SK-N-MC (cell line): ENCODE results near the gene EVX1.

Experiments used
- DNase-seq: peaks from one replicate; pipeline ENCODE4 v3.0.0-alpha.2; 2011; ENCODE audit warnings: low read depth, low spot score
- H3K27ac ChIP-seq: fragments of 200-600 bp; sonication (generic); 2 replicates; pipeline ENCODE4 v1.5.1; 2016; ENCODE audit warnings: mixed run types
- H3K36me3 ChIP-seq: fragments of 200-600 bp; sonication (generic); 2 replicates; pipeline ENCODE4 v1.6.1; 2017; ENCODE audit warnings: antibody characterized with exemption, low read length, mixed read lengths; ENCODE audit not compliant: insufficient read depth
- H3K4me3 ChIP-seq: fragments of 200-600 bp; sonication (generic); 2 replicates; pipeline ENCODE4 v1.5.1; 2016
- H3K9ac ChIP-seq: fragments of 200-600 bp; sonication (generic); 2 replicates; pipeline ENCODE4 v1.8.0; 2017; ENCODE audit warnings: mixed run types, mixed read lengths; ENCODE audit not compliant: insufficient read length
- H3K9me3 ChIP-seq: fragments of 200-600 bp; sonication (generic); 2 replicates; pipeline ENCODE4 v1.6.1; 2017; ENCODE audit warnings: low read depth, mild to moderate bottlenecking, antibody characterized with exemption, low read length, moderate library complexity, mixed read lengths
- EZH2 ChIP-seq: fragments of 200-600 bp; sonication (generic); IDR thresholded peaks from one replicate; pipeline ENCODE4 v1.6.1; 2017; ENCODE audit warnings: antibody characterized with exemption
- FOXP2 ChIP-seq: optimal IDR thresholded peaks from 2 replicates; pipeline ENCODE3; 2011; ENCODE audit warnings: mild to moderate bottlenecking, moderate library complexity; ENCODE audit not compliant: insufficient read depth; ENCODE audit errors: extremely low read length, control extremely low read depth
- POLR2AphosphoS5 ChIP-seq: IDR thresholded peaks from 2 replicates; pipeline ENCODE4 v1.6.1; 2012; ENCODE audit warnings: mild to moderate bottlenecking, low read depth, low read length, borderline replicate concordance

Gene EVX1

GRCh38 chr7:27211764-27212204 lies 30.8 kb upstream of the EVX1 start:
- Histone ChIP-seq H3K36me3 (no peaks in the 10 kb centered on the region), H3K9ac (no peak overlapping the region), H3K9me3 (no peaks in the 10 kb centered on the region), H3K4me3 (no peak overlapping the region), H3K27ac (no peak overlapping the region)
- no peak for TF ChIP-seq FOXP2
- no peak for DNase-seq

- H3K36me3 ChIP-seq: no peaks in the 10 kb centered on the region
- H3K27ac ChIP-seq: no peak overlapping the region; the same call in 1 of the 2 replicates
- DNase-seq: no peak
- peak overlapping the region; percentile 55 for H3K4me3 ChIP-seq
- H3K9me3 ChIP-seq: no peaks in the 10 kb centered on the region
- TF ChIP-seq POLR2AphosphoS5 (no peak), EZH2 (no peak), FOXP2 (no peak)
- H3K9ac ChIP-seq: no peak overlapping the region
Observed at GRCh38 chr7:27212497-27213432, 29.8 kb upstream of the EVX1 start.

GRCh38 chr7:27213433-27214238 lies 29.0 kb upstream of the EVX1 start:
- Histone ChIP-seq H3K27ac (peak overlapping the region; percentile 44; the same call in 1 of the 2 replicates), H3K9me3 (no peaks in the 10 kb centered on the region), H3K36me3 (no peaks in the 10 kb centered on the region), H3K9ac (peak overlapping the region; percentile 61), H3K4me3 (no peak overlapping the region)
- TF ChIP-seq FOXP2 (no peak), POLR2AphosphoS5 (no peak), EZH2 (no peak)
- no peak for DNase-seq

- Histone ChIP-seq H3K36me3 (no peaks in the 10 kb centered on the region), H3K9me3 (no peaks in the 10 kb centered on the region), H3K4me3 (no peak overlapping the region), H3K9ac (peak overlapping the region; percentile 61), H3K27ac (peak overlapping the region; percentile 44; the same call in 1 of the 2 replicates)
- TF ChIP-seq POLR2AphosphoS5: no peak
- no peak for TF ChIP-seq FOXP2
- TF ChIP-seq EZH2: no peak
- DNase-seq: no peak
Observed at GRCh38 chr7:27214239-27214950, 28.2 kb upstream of the EVX1 start.

- no peak for DNase-seq
- no peak overlapping the region for H3K4me3 ChIP-seq
- no peak overlapping the region for H3K9ac ChIP-seq
- H3K36me3 ChIP-seq: no peaks in the 10 kb centered on the region
- no peak for TF ChIP-seq FOXP2
- no peak for TF ChIP-seq EZH2
- TF ChIP-seq POLR2AphosphoS5: no peak
- no peaks in the 10 kb centered on the region for H3K9me3 ChIP-seq
- no peak overlapping the region for H3K27ac ChIP-seq
Observed at GRCh38 chr7:27215356-27215755, 27.2 kb upstream of the EVX1 start.

- Histone ChIP-seq H3K27ac (no peak overlapping the region), H3K4me3 (no peak overlapping the region), H3K9me3 (no peaks in the 10 kb centered on the region), H3K9ac (no peak overlapping the region), H3K36me3 (no peaks in the 10 kb centered on the region)
- no peak for DNase-seq
- no peak for TF ChIP-seq EZH2
- no peak for TF ChIP-seq POLR2AphosphoS5
- no peak for TF ChIP-seq FOXP2
Observed at GRCh38 chr7:27217951-27218350, 24.7 kb upstream of the EVX1 start.

GRCh38 chr7:27219821-27220220 lies 22.8 kb upstream of the EVX1 start:
- Histone ChIP-seq H3K9ac (no peak overlapping the region), H3K4me3 (no peak overlapping the region), H3K36me3 (no peaks in the 10 kb centered on the region), H3K9me3 (no peaks in the 10 kb centered on the region), H3K27ac (no peak overlapping the region)
- no peak for DNase-seq
- TF ChIP-seq FOXP2: no peak
- TF ChIP-seq POLR2AphosphoS5: no peak
- TF ChIP-seq EZH2: no peak
